Peyer's patch (tissue), 4 donors: ENCODE data around the gene LTBP1.

ENCODE experiments used
- POLR2A ChIP-seq, 2 donors: fragments of 450-650 bp; IDR thresholded peaks; one replicate each; pipeline ENCODE4 v1.5.1; 2017; ENCODE audit warnings: antibody characterized with exemption in 2 of 2, mild to moderate bottlenecking in 2 of 2, moderate library complexity in 2 of 2
- TF ChIP-seq, protein P1 (sequence below), 6 experiments: fragments of 450-650 bp in 4 of 6; fragments of 200-600 bp in 2 of 6; sonication (generic) in 1 of 6; IDR thresholded peaks; one replicate each; pipeline ENCODE4 v1.5.1; 2017 to 2019; ENCODE audit warnings: antibody characterized with exemption in 6 of 6, mild to moderate bottlenecking in 3 of 6, moderate library complexity in 1 of 6

- TF ChIP-seq, protein P1, sequence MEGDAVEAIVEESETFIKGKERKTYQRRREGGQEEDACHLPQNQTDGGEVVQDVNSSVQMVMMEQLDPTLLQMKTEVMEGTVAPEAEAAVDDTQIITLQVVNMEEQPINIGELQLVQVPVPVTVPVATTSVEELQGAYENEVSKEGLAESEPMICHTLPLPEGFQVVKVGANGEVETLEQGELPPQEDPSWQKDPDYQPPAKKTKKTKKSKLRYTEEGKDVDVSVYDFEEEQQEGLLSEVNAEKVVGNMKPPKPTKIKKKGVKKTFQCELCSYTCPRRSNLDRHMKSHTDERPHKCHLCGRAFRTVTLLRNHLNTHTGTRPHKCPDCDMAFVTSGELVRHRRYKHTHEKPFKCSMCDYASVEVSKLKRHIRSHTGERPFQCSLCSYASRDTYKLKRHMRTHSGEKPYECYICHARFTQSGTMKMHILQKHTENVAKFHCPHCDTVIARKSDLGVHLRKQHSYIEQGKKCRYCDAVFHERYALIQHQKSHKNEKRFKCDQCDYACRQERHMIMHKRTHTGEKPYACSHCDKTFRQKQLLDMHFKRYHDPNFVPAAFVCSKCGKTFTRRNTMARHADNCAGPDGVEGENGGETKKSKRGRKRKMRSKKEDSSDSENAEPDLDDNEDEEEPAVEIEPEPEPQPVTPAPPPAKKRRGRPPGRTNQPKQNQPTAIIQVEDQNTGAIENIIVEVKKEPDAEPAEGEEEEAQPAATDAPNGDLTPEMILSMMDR (IDR thresholded peaks at IDR 0.05) = no peak
- TF ChIP-seq POLR2A (IDR thresholded peaks at IDR 0.05) = no peak
These were observed 387.3 kb downstream of the LTBP1 start for GRCh38 chr2:33334083-33334482.
